GM18951 (cell line): ENCODE data around the gene PCGF3.

Experiments
- POLR2A ChIP-seq: IDR thresholded peaks from 4 replicates; pipeline ENCODE4 v1.6.1; 2011; ENCODE audit warnings: mild to moderate bottlenecking; ENCODE audit not compliant: insufficient read length, insufficient read depth; ENCODE audit errors: extremely low read depth
- in situ Hi-C: fragments of 300-500 bp; cut with MboI; formaldehyde crosslinking; loops from one replicate; pipeline ENCODE4 v1.12.0; 2022; ENCODE audit warnings: low sequenced_read_pairs, mixed read lengths, inconsistent platforms; ENCODE audit not compliant: unreplicated experiment

The PCGF3 gene

DNA sequence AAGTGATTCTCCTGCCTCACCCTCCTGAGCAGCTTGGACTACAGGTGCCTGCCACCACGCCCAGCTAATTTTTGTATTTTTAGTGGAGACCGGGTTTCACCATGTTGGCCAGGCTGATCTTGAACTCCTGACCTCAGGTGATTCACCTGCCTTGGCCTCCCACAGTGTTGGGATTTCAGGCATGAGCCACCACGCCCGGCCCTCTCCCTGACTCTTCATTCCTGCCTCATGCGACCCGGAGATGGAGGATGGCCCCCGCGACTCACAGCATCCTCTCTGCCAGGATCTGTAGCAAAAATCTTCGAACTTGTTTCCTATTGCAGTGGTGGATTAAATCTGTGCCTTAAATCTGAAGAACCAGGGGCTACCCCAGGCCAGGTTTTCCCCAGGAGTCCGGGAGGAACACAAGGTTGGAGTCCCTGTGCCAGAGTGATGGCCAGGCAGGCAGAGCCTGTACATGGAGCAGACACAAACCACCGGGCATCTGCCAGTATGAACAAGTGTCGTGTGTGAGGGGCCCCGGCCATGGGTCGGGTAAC is 108.7 kb downstream of the PCGF3 start:
- in situ Hi-C loops: no loop called here
- no peak for TF ChIP-seq POLR2A

DNA sequence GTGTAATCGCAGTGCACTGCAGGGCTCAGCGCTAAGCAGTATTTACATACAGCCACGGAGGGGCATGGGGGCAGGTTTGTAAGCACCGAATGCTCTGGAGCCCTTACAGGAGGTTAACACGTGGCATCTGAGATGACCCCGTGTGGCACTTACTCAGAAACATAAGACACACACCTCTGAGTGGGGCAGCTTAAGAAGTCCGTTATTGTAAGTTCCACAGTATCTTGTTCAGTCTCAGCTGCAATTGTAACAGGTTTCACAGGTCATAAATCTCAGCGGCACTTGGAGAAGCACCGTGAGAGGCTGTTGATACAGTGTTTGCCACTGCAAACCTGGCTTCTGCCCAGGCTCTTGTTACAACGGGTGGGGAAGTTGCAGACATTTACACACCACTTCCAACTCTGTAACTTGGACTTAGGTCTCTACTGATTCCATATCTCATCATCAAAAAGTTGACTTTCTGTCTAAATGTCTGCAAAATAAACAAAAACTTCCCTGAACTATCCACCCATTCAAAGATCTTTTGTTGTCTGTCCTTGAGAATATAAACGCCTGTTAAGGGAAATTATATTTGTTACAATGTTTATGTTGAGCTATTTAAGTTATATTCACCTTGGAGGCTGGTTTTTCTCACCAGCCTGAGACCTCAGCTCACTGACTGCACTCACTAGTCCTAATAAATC is 110.0 kb downstream of the PCGF3 start:
- TF ChIP-seq POLR2A: no peak
- in situ Hi-C loops: no loop called here

DNA sequence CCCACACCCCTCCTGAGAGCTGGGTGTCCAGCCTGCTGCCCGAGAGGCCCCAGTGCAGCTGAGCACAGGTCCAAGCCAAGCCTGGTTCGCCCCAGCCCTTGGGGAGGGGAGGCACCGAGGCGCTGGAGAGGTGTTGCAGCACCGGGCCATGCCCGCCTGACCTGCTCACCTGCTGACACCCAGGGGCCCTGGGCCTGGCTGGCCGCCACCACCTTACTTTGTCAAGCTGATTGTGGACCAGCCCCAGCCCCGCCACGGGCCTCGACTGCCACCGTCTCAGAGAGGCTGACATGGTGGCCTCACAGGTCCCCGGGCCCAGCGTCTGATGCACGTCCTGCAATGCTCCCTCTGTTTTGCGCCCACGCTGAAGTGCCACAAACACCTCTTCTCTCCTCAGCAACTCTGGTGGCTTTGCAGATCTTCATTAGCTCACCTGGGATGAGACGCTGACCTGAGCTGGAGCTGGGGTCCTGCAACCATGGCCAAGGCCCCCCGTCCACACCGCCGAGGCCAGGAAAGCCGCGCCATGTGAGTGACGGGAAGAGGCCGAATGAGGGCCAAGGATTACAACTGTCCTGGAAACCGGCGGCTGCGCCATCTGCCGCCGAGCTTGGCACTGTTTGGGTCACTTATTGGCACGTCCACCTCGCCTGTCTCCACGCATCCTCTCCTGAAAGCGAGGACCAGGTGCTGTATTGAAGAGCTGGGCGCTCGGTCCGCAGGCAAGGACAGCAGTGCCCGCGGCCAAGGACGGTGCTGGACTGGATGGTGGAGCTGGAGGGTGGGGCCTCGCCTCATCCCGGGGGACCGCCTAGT is 112.7 kb downstream of the PCGF3 start:
- no peak for TF ChIP-seq POLR2A
- in situ Hi-C loops: no loop called here

DNA sequence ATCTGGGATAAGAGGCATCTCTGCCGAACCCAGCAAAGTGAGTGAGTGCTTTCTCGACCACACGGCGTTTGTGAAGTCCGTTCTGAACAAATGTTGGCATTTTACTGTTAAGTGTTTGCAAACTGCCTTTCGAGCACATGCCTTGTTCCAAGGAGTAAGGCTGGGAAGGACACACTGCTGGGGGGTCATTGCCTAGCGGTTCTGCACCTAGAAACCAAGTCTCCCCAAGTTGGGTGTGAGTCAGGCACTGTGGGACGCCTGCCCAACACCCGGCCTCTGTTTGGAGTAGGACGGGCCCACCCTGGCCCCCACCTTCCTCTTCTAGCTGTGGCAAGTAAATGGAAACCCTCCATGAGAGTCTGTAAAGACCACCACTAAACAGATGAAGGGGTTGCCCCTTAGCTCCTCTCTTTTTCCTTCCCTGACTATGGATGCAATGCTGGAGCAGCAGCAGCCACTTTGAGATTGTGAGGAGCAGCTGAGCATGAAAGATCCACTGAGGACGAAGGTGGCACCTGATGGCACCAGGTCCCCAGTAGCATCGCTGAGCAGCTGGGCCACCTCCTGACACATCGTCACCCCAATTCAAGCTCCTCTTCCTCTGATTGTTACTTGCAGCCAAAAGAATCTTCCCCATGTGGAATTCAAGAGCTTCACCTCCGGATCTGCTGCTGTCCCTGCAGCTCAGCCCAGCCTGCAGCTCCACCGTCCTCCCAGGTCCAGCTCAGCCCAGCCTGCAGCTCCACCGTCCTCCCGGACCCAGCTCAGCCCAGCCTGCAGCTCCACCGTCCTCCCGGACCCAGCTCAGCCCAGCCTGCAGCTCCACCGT is 114.0 kb downstream of the PCGF3 start:
- TF ChIP-seq POLR2A: no peak

More for the DNA sequence above, 114.0 kb downstream of the PCGF3 start:
- in situ Hi-C loops: no loop called here
